ENCODE data around the gene NSRP1. TPM values are rescaled to one million over a fixed set of nuclear protein-coding genes. Genes with fewer than 3 reads are reported as not detected.

NSRP1 gene
- total RNA-seq, 4 donors from 2014 or later, result 7.4 to 23.8 (median 17.8) TPM

MicroRNAs within 50 kb of the gene (microRNA counts, 767-probe panel; counts per million panel counts)
- microRNA hsa-miR-3184-5p (0 to 358 counts per million in 2 donors), microRNA hsa-miR-423-3p (0 to 358 counts per million in 2 donors), microRNA hsa-miR-423-5p (6,469 to 8,834 counts per million in 2 donors)

Small RNA genes lying within 50 kb of the gene (microRNA-seq; reads per million reads assigned to microRNA genes)
- 0 reads per million in 2 donors for gene MIR423 (ENCODE audit: borderline number of aligned reads in 1 of 2, borderline replicate concordance in 2 of 2)

Other genes starting within 250 kb of the NSRP1 start
- 10 to 100 TPM in 3 of 4 donors, 1 to 10 TPM in 1; 10.0 to 20.3 (median 15.3) TPM for gene SSH2, start 186.6 kb upstream of the NSRP1 start, total RNA-seq
- gene EFCAB5, start 175.2 kb upstream of the NSRP1 start, total RNA-seq, result 1 to 10 TPM in 1 of 4 donors, under 1 TPM in 3; 0.46 to 1.0 (median 0.68) TPM
- 1 to 10 TPM in 2 of 4 donors, under 1 TPM in 2; 0.25 to 1.7 (median 0.91) TPM for gene SLC6A4, start 118.9 kb downstream of the NSRP1 start, total RNA-seq
- gene BLMH, start 175.1 kb downstream of the NSRP1 start, total RNA-seq, result 100 to 1,000 TPM; 139 to 237 (median 177) TPM
- gene TMIGD1, start 217.2 kb downstream of the NSRP1 start, total RNA-seq, result not detected